Spinal cord (tissue), 10 donors: ENCODE data around the gene SERPINE1. TPM values are rescaled to one million over a fixed set of nuclear protein-coding genes. Genes with fewer than 3 reads are reported as not detected.
"Not testable (repeated sequence)": the region's sequence is repeated elsewhere in the genome, so short reads cannot be mapped to it uniquely, and the experiment has no call there.

Experiments
- DNase-seq, 6 donors: peaks; one replicate each; pipeline versions ENCODE4 v3.0.0 to v3.0.0-alpha.2; 2013 to 2015; ENCODE audit warnings: low spot score in 6 of 6, low read depth in 4 of 6
- H3K27ac ChIP-seq: one replicate; pipeline ENCODE4 v1.5.1; 2013; ENCODE audit warnings: low read depth, low read length, control low read depth
- H3K27me3 ChIP-seq: one replicate; pipeline ENCODE4 v1.6.1; 2013; ENCODE audit warnings: low read length; ENCODE audit not compliant: control insufficient read depth, insufficient read depth
- H3K36me3 ChIP-seq: one replicate; pipeline ENCODE4 v1.6.1; 2013; ENCODE audit warnings: low read length; ENCODE audit not compliant: control insufficient read depth, insufficient read depth
- H3K4me1 ChIP-seq: one replicate; pipeline ENCODE4 v1.6.1; 2013; ENCODE audit warnings: low read length; ENCODE audit not compliant: control insufficient read depth, insufficient read depth
- H3K4me3 ChIP-seq: one replicate; pipeline ENCODE4 v1.5.1; 2013; ENCODE audit warnings: low read depth, low read length, control low read depth
- H3K9me3 ChIP-seq: one replicate; pipeline ENCODE4 v1.6.1; 2013; ENCODE audit warnings: low read length; ENCODE audit not compliant: control insufficient read depth, insufficient read depth
- WGBS: methylation state at CpG from one replicate; pipeline ENCODE4 v1.1.5; 2013; ENCODE audit warnings: missing lambda C conversion rate; ENCODE audit not compliant: insufficient coverage; 5-methylcytosine and 5-hydroxymethylcytosine counted together
- polyA plus RNA-seq, 2 donors: library from polyadenylated mRNA; unstranded; fragments of 120-200 nt; gene quantifications; one replicate each; pipeline ENCODE4 v1.2.1, GENCODE V29; 2013; ENCODE audit not compliant: insufficient read length in 2 of 2
- total RNA-seq, 2 donors: library from RNA; depleted of rRNA in 1 of 2; stranded (reverse); fragments of 120-200 nt in 1 of 2; fragments of >200 nt in 1 of 2; gene quantifications; one replicate each; pipeline versions ENCODE4 v1.2.3 to v1.2.4, GENCODE V29; 2013 to 2014
- donor health status: healthy.

Gene SERPINE1
- total and polyA plus RNA-seq, 4 donors, result 1.9 to 4.8 (median 2.0) TPM

- Histone ChIP-seq H3K4me3 (no peak overlapping the region), H3K27me3 (peaks cover 6% of the 10 kb centered on the region), H3K27ac (no peak overlapping the region)
Observed at GRCh38 chr7:101128040-101128834, 1.3 kb downstream of the SERPINE1 start.

GRCh38 chr7:101129603-101130117 is 2.8 kb downstream of the SERPINE1 start:
- H3K9me3 ChIP-seq, result no peaks in the 10 kb centered on the region
- peaks cover 27% of the 10 kb centered on the region for H3K4me1 ChIP-seq
- 100% methylated on average over 1 of the region's 3 CpGs for WGBS
- H3K36me3 ChIP-seq, result no peaks in the 10 kb centered on the region
- no peak overlapping the region for H3K27ac ChIP-seq
- peaks cover 4% of the 10 kb centered on the region for H3K27me3 ChIP-seq
- H3K4me3 ChIP-seq, result no peak overlapping the region
- DNase-seq, result no peak

More at GRCh38 chr7:101128040-101128834, 1.3 kb downstream of the SERPINE1 start:
- peaks cover 21% of the 10 kb centered on the region for H3K4me1 ChIP-seq
- DNase-seq, result no peak
- no peaks in the 10 kb centered on the region for H3K9me3 ChIP-seq
- H3K36me3 ChIP-seq, result no peaks in the 10 kb centered on the region
- WGBS, result 76% methylated on average over 13 of the region's 14 CpGs

- not testable (repeated sequence) for H3K4me3 ChIP-seq, H3K4me1 ChIP-seq, H3K27ac ChIP-seq, H3K27me3 ChIP-seq, H3K9me3 ChIP-seq, H3K36me3 ChIP-seq, DNase-seq
- WGBS, result 94% methylated on average over 10 of the region's 18 CpGs
Observed at GRCh38 chr7:101132626-101133600, 6.0 kb downstream of the SERPINE1 start.

DNA sequence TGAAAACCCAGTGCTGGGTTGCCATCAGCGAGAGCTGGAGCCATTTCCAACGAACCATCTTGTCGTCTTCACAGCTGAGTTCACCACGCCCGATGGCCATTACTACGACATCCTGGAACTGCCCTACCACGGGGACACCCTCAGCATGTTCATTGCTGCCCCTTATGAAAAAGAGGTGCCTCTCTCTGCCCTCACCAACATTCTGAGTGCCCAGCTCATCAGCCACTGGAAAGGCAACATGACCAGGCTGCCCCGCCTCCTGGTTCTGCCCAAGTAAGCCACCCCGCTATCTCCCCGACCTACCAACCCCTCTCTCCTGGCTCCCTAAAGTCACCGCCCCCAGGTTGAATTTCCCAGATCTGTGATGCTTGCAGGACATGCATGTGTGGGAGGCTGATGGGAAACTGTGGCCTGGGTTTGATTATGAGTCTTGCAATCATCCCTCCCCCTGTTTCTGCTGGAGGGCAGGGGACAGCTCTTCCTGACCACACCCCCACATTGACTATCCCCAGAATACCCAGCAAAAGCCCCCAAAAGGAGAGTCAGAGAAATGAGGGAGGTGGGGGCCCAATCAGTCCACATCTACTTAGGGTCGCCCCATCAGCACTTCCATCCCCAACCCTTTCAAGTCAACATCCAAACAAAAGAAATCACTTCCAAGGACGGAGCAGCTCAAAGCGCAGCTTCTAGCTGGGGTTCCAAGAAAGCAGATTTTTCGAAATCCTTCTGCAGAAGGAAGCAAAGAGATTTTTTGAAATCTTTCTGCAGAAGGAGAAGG is 6.9 kb downstream of the SERPINE1 start:
- H3K27ac ChIP-seq, result no peak overlapping the region
- no peaks in the 10 kb centered on the region for H3K9me3 ChIP-seq
- H3K4me1 ChIP-seq, result peaks cover 13% of the 10 kb centered on the region
- H3K36me3 ChIP-seq, result no peaks in the 10 kb centered on the region
- 69% methylated on average over 8 of the region's 15 CpGs for WGBS
- H3K4me3 ChIP-seq, result no peak overlapping the region
- H3K27me3 ChIP-seq, result peaks cover 2% of the 10 kb centered on the region
- DNase-seq, result no peak

GRCh38 chr7:101134399-101134980 is 7.6 kb downstream of the SERPINE1 start:
- Histone ChIP-seq H3K4me1 (peaks cover 13% of the 10 kb centered on the region), H3K9me3 (no peaks in the 10 kb centered on the region), H3K27me3 (peaks cover 2% of the 10 kb centered on the region), H3K4me3 (no peak overlapping the region), H3K36me3 (no peaks in the 10 kb centered on the region), H3K27ac (no peak overlapping the region)
- DNase-seq, result peak in 1 of 6 donors; percentile 80
- no CpG with 5 or more reads among the region's 6 CpGs for WGBS

DNA sequence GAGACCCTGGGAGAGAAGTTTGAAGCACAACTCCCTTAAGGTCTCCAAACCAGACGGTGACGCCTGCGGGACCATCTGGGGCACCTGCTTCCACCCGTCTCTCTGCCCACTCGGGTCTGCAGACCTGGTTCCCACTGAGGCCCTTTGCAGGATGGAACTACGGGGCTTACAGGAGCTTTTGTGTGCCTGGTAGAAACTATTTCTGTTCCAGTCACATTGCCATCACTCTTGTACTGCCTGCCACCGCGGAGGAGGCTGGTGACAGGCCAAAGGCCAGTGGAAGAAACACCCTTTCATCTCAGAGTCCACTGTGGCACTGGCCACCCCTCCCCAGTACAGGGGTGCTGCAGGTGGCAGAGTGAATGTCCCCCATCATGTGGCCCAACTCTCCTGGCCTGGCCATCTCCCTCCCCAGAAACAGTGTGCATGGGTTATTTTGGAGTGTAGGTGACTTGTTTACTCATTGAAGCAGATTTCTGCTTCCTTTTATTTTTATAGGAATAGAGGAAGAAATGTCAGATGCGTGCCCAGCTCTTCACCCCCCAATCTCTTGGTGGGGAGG is 10.8 kb downstream of the SERPINE1 start:
- 68% methylated on average over 7 of the region's 9 CpGs for WGBS

GRCh38 chr7:101138213-101138870 is 11.4 kb downstream of the SERPINE1 start:
- peaks cover 13% of the 10 kb centered on the region for H3K4me1 ChIP-seq
- H3K9me3 ChIP-seq, result no peaks in the 10 kb centered on the region
- no peak overlapping the region for H3K4me3 ChIP-seq
- H3K36me3 ChIP-seq, result no peaks in the 10 kb centered on the region
- no CpG with 5 or more reads among the region's 16 CpGs for WGBS
- DNase-seq, result peak in 2 of 6 donors; percentile 45 to 71
- H3K27ac ChIP-seq, result no peak overlapping the region
- no peaks in the 10 kb centered on the region for H3K27me3 ChIP-seq

More for the DNA sequence above, 10.8 kb downstream of the SERPINE1 start:
- Histone ChIP-seq H3K4me1 (peaks cover 13% of the 10 kb centered on the region), H3K4me3 (no peak overlapping the region), H3K27me3 (no peaks in the 10 kb centered on the region), H3K9me3 (no peaks in the 10 kb centered on the region), H3K27ac (no peak overlapping the region), H3K36me3 (no peaks in the 10 kb centered on the region)
- no peak for DNase-seq

- Histone ChIP-seq H3K4me1 (peaks cover 11% of the 10 kb centered on the region), H3K27ac (no peak overlapping the region), H3K27me3 (no peaks in the 10 kb centered on the region), H3K4me3 (no peak overlapping the region), H3K36me3 (no peaks in the 10 kb centered on the region), H3K9me3 (no peaks in the 10 kb centered on the region)
- WGBS, result 33% methylated on average over 1 of the region's 3 CpGs
- DNase-seq, result no peak
Observed at GRCh38 chr7:101140339-101140699, 13.4 kb downstream of the SERPINE1 start.
